IMR-90 (cell line): ENCODE data around the gene FEZ2. TPM values are rescaled to one million over a fixed set of nuclear protein-coding genes. Genes with fewer than 3 reads are reported as not detected.

Experiments
- ATAC-seq: fragments of 200-7000 bp; cut with Tn5 transposase; 2 replicates; pipeline ENCODE4 v1.9.1; 2020; ENCODE audit warnings: low read depth, mild to moderate bottlenecking, moderate library complexity
- BruUV-seq: library from RNA; stranded (reverse); fragments of 400-500 nt; replicated peaks from 2 replicates; lab custom pipeline; 2021; lab: Mats Ljungman, UMichigan
- CTCF ChIA-PET: fragments of 300-600 bp; formaldehyde crosslinking; extraction: SDS; loops from one replicate; lab custom pipeline; 2021; ENCODE audit warnings: antibody characterized with exemption; lab: Yijun Ruan, JAX
- POLR2A ChIA-PET: fragments of 300-600 bp; sonication (Branson Sonifier 250); formaldehyde crosslinking; loops from one replicate; lab custom pipeline; 2022; ENCODE audit warnings: antibody characterized with exemption; ENCODE audit not compliant: unreplicated experiment; lab: Charles Lee
- DNase-seq: peaks from one replicate; pipeline ENCODE4 v3.0.0; 2013
- H2AFZ ChIP-seq: replicated peaks from 2 replicates; pipeline ENCODE3; 2013; ENCODE audit warnings: low read length, mild to moderate bottlenecking; ENCODE audit not compliant: poor library complexity
- H2AK5ac ChIP-seq: 2 replicates; pipeline ENCODE4 v1.6.1; 2013; ENCODE audit warnings: low read depth, low read length, inconsistent platforms
- H2AK9ac ChIP-seq: replicated peaks from 2 replicates; pipeline ENCODE3; 2013; ENCODE audit warnings: mild to moderate bottlenecking, low read depth, low read length, moderate library complexity; ENCODE audit not compliant: poor library complexity
- H2BK120ac ChIP-seq: 2 replicates; pipeline ENCODE4 v1.6.1; 2013; ENCODE audit warnings: low read depth, low read length, inconsistent platforms
- H2BK15ac ChIP-seq: 3 replicates; pipeline ENCODE4 v1.6.1; 2013; ENCODE audit warnings: low read depth, low read length, inconsistent platforms
- H2BK20ac ChIP-seq: 2 replicates; pipeline ENCODE4 v1.6.1; 2013; ENCODE audit warnings: low read depth, mild to moderate bottlenecking, inconsistent platforms, low read length, moderate library complexity
- H2BK5ac ChIP-seq: 2 replicates; pipeline ENCODE4 v1.6.1; 2013; ENCODE audit warnings: mild to moderate bottlenecking, low read depth, low read length, inconsistent platforms; ENCODE audit not compliant: poor library complexity, severe bottlenecking
- H3K14ac ChIP-seq: replicated peaks from 2 replicates; pipeline ENCODE4 v1.6.1; 2013; ENCODE audit warnings: low read depth, low read length, inconsistent platforms
- H3K18ac ChIP-seq: 2 replicates; pipeline ENCODE4 v1.6.1; 2013; ENCODE audit warnings: low read depth, low read length, control low read depth
- H3K23ac ChIP-seq: 2 replicates; pipeline ENCODE4 v1.6.1; 2013; ENCODE audit warnings: low read depth, low read length, inconsistent platforms
- H3K27ac ChIP-seq: 2 replicates; pipeline ENCODE4 v1.5.1; 2013; ENCODE audit warnings: mild to moderate bottlenecking, control low read depth, low read length; ENCODE audit not compliant: insufficient read depth
- H3K27me3 ChIP-seq: 2 replicates; pipeline ENCODE4 v1.6.1; 2013; ENCODE audit warnings: low read length; ENCODE audit not compliant: control insufficient read depth, insufficient read depth
- H3K36me3 ChIP-seq: 2 replicates; pipeline ENCODE4 v1.6.1; 2013; ENCODE audit warnings: low read length, mixed read lengths; ENCODE audit not compliant: control insufficient read depth, insufficient read depth
- H3K4ac ChIP-seq: 2 replicates; pipeline ENCODE4 v1.6.1; 2013; ENCODE audit warnings: low read depth, low read length, inconsistent platforms
- H3K4me1 ChIP-seq: 2 replicates; pipeline ENCODE4 v1.6.1; 2013; ENCODE audit warnings: low read length, mixed read lengths; ENCODE audit not compliant: control insufficient read depth, insufficient read depth
- H3K4me2 ChIP-seq: 2 replicates; pipeline ENCODE4 v1.6.1; 2013; ENCODE audit warnings: low read depth, mild to moderate bottlenecking, control low read depth, low read length, moderate library complexity
- H3K4me3 ChIP-seq: 2 replicates; pipeline ENCODE4 v1.5.1; 2013; ENCODE audit warnings: low read depth, mild to moderate bottlenecking, control low read depth, low read length, moderate library complexity; ENCODE audit not compliant: insufficient read depth
- H3K56ac ChIP-seq: 2 replicates; pipeline ENCODE4 v1.6.1; 2013; ENCODE audit warnings: low read length, inconsistent platforms; ENCODE audit not compliant: insufficient read depth; ENCODE audit errors: extremely low read depth
- H3K79me1 ChIP-seq, 2 experiments: 2 replicates each; pipeline ENCODE4 v1.6.1; 2013; ENCODE audit warnings: low read length in 2 of 2, inconsistent platforms in 1 of 2, low read depth in 1 of 2
- H3K9ac ChIP-seq: 2 replicates; pipeline ENCODE4 v1.6.1; 2013; ENCODE audit warnings: low read depth, low read length, control low read depth
- H3K9me1 ChIP-seq: 2 replicates; pipeline ENCODE4 v1.6.1; 2013; ENCODE audit warnings: low read length, inconsistent platforms; ENCODE audit not compliant: insufficient read depth
- H3K9me3 ChIP-seq: 2 replicates; pipeline ENCODE4 v1.6.1; 2013; ENCODE audit warnings: low read length; ENCODE audit not compliant: control insufficient read depth, insufficient read depth
- H4K20me1 ChIP-seq: 2 replicates; pipeline ENCODE4 v1.6.1; 2013; ENCODE audit warnings: low read length, inconsistent platforms; ENCODE audit not compliant: insufficient read depth
- H4K5ac ChIP-seq: 2 replicates; pipeline ENCODE4 v1.6.1; 2013; ENCODE audit warnings: mild to moderate bottlenecking, low read depth, low read length, control low read depth
- H4K8ac ChIP-seq, 2 experiments: 2 replicates each; pipeline ENCODE4 v1.6.1; 2013; ENCODE audit warnings: low read depth in 2 of 2, low read length in 2 of 2, control low read depth in 1 of 2, inconsistent platforms in 1 of 2
- H4K91ac ChIP-seq: 2 replicates; pipeline ENCODE4 v1.6.1; 2013; ENCODE audit warnings: low read depth, low read length, inconsistent platforms; ENCODE audit not compliant: insufficient read depth
- NFE2L2 ChIP-seq: fragments of 150-350 bp; IDR thresholded peaks from 2 replicates; pipeline ENCODE4 v1.6.1; 2016; ENCODE audit warnings: low read depth, mild to moderate bottlenecking, low read length
- RAD21 ChIP-seq: IDR thresholded peaks from 2 replicates; pipeline ENCODE4 v1.6.1; 2012; ENCODE audit warnings: low read length, improper control_type of control experiment
- WGBS, 2 experiments: methylation state at CpG; one replicate each; pipeline versions ENCODE4 v1.1.5 to v1.1.7; 2013; ENCODE audit warnings: missing lambda C conversion rate in 2 of 2; ENCODE audit not compliant: insufficient read length in 1 of 2; ENCODE audit errors: extremely low coverage in 2 of 2; 5-methylcytosine and 5-hydroxymethylcytosine counted together
- dilution Hi-C: fragments of 300-500 bp; cut with HindIII; formaldehyde crosslinking; loops from one replicate; pipeline ENCODE4 v1.14.3; 2018; ENCODE audit warnings: low sequenced_read_pairs; ENCODE audit not compliant: unreplicated experiment
- in situ Hi-C: fragments of 300-500 bp; cut with MboI; formaldehyde crosslinking; loops from 3 replicates; pipeline ENCODE4 v1.14.3; 2019; ENCODE audit warnings: low sequenced_read_pairs, inconsistent platforms, mixed read lengths
- intact Hi-C: fragments of 100-400 bp; cut with micrococcal nuclease; formaldehyde crosslinking; loops from 2 replicates; pipeline ENCODE4 v1.10.0; 2022
- polyA plus RNA-seq, 3 experiments: library from polyadenylated mRNA; depleted of rRNA; stranded (reverse); fragments of >200 nt; gene quantifications; 2 replicates each; pipeline ENCODE4 v1.2.3, GENCODE V29; 2012; ENCODE audit warnings: low replicate concordance in 1 of 3
- total RNA-seq: library from RNA; depleted of rRNA; stranded (reverse); fragments of >200 nt; gene quantifications from 2 replicates; pipeline ENCODE4 v1.2.3, GENCODE V29; 2012
- TF ChIP-seq, protein P1 (sequence below): fragments of 150-350 bp; IDR thresholded peaks from 2 replicates; pipeline ENCODE4 v1.6.1; 2017; ENCODE audit warnings: mild to moderate bottlenecking, antibody characterized with exemption, low read length, low read depth

Gene FEZ2
- total and polyA plus RNA-seq, 2 of the 4 experiments (the other 2 are of a cell fraction), result 19.4 to 31.6 TPM

DNA sequence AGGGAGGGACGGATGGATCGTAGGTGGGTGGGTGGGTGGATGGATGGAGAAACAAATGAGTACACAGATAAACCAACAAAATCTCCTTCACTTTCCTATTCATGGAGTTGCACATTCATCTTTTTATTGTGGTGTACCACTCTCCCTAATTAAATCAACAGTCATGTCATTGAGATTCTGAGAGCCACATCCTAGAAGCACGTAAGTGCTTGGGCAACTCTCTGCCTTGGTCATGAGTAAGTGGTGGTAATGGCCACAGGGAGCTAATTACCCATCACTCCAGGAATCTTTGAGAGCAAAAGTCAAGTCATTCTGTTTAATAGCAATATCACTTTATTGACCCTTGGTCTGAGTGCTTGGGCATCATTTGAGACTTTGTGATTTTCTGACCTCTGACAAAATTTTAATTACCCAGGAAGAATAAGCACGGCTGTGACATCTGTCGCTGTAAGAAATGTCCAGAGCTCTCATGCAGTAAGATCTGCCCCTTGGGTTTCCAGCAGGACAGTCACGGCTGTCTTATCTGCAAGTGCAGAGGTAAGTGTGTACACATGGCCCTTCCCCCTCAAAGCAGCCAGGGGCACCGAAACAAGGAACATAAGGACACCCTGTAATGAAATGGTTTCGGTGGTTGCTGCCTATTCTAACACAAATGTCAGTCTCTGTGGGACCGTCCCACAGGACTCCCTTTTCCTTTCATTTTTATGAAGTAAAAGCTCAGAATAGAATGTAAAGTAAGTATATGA, 85.9 kb downstream of the FEZ2 start (continued):
- TF ChIP-seq, protein P1, sequence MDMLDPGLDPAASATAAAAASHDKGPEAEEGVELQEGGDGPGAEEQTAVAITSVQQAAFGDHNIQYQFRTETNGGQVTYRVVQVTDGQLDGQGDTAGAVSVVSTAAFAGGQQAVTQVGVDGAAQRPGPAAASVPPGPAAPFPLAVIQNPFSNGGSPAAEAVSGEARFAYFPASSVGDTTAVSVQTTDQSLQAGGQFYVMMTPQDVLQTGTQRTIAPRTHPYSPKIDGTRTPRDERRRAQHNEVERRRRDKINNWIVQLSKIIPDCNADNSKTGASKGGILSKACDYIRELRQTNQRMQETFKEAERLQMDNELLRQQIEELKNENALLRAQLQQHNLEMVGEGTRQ, result no peak
- no peak for TF ChIP-seq NFE2L2

DNA sequence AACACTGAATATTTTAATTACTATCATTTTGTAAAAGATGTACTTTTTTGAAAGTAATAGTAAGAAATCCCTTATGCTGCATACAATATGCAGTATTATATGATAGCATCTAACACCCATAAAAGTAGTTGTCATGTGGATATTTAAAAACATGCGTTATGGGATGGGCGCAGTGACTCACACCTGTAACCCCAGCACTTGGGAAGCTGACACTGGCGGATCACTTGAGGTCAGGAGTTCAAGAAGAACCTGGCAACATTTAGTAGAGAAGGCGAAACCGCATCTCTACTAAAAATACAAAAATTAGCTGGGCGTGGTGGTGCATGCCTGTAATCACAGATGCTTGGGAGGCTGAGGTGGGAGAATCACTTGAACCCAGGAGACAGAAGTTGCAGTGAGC, 88.9 kb downstream of the FEZ2 start:
- Histone ChIP-seq H2AK5ac (no peak overlapping the region), H3K27me3 (no peaks in the 10 kb centered on the region), H3K9me3 (no peaks in the 10 kb centered on the region), H2BK15ac (no peak overlapping the region), H3K18ac (no peak overlapping the region), H2BK5ac (no peak overlapping the region), H3K4me2 (no peak overlapping the region), H2AK9ac (no peak overlapping the region), H2BK120ac (no peak overlapping the region), H2AFZ (no peak overlapping the region), H4K91ac (no peak overlapping the region), H3K36me3 (peaks cover 42% of the 10 kb centered on the region), H3K4ac (no peak overlapping the region), H3K56ac (no peak overlapping the region), H3K79me1 (peaks cover 26 to 61% of the 10 kb centered on the region in 2 experiments), H3K9me1 (peaks cover 13% of the 10 kb centered on the region; the same call in 1 of the 2 replicates), H3K23ac (no peak overlapping the region), H4K5ac (no peak overlapping the region), H3K4me3 (no peak overlapping the region), H3K4me1 (peaks cover 2% of the 10 kb centered on the region), H3K9ac (no peak overlapping the region), H4K8ac (0 out of 4 replicates have a peak overlapping the region, but pooled peaks of 1 of the 2 experiments have one; percentile 21), H2BK20ac (no peak overlapping the region), H3K27ac (no peak overlapping the region), H3K14ac (no peak overlapping the region), H4K20me1 (0 out of 2 replicates have a peak, but pooled peaks cover 3% of the 10 kb centered on the region)
- no peak for TF ChIP-seq RAD21
- TF ChIP-seq, protein P1, result no peak
- ATAC-seq (no peak), DNase-seq (no peak)
- ChIA-PET CTCF (no interaction called here), POLR2A (no interaction called here)
- WGBS, 2 experiments, result no CpG with 5 or more reads among the region's 6 CpGs
- in situ Hi-C loops (no loop called here), dilution Hi-C loops (no loop called here), intact Hi-C loops (no loop called here)
- BruUV-seq, result no TSS peak
